NCI-H524 (cell line): ENCODE measurements around the gene ITPA.

Experiments used
- DNase-seq, 2 experiments: peaks; one replicate each; lab custom pipeline; 2025; lab: John Stamatoyannopoulos, UW

The ITPA gene

DNA sequence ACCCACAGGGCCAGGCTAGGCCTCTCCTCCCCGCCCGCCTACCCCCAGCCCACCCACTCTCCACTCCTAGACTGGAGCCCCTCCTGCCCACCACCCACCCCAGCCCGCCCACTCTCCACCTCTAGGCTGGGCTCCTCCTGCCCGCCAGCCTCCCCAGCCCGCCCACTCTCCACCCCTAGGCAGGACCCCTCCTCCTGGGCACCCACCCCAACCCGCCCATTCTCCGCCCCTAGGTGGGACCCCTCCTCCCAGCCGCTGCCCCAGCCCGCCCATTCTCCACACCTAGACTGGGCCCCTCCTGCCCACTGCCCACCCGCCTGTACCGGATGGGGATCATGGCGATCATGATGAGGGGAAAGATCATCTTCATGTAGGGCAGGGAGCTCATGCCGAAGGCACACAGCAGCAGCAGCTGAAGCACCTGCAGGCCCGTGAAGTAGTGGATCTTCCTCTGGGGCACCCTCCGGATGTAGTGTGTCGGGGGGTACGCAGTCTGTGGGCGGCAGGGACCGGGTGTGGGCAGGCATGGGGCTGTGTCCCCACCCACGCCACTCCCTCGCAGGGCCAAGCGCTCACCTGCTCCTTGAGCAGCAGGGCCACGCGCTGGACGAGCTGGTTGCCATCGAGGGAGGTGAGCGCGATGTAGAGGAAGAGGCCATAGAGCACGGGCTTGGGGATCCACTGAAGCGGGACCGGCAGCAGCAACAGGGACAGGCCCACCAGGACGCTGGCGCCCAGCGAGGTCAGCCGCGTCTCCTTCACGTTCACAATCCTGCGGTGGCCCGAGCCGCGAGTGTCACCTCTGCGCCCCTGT, 18.8 kb downstream of the ITPA start:
- no peak for DNase-seq

DNA sequence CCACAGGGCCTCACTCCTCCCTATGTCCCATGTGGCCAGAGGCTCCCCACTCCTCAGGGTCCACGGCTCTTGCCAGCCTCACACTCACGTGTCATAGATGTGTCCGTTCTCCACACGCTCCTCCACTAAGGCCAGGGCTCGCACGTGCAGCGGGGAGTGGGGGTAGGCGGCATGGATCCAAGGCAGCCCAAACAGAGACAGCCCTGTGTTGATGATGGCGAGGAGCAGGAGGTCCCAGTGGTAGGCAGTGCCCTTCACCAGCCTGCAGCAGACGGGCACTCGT, 19.4 kb downstream of the ITPA start:
- no peak for DNase-seq

DNA sequence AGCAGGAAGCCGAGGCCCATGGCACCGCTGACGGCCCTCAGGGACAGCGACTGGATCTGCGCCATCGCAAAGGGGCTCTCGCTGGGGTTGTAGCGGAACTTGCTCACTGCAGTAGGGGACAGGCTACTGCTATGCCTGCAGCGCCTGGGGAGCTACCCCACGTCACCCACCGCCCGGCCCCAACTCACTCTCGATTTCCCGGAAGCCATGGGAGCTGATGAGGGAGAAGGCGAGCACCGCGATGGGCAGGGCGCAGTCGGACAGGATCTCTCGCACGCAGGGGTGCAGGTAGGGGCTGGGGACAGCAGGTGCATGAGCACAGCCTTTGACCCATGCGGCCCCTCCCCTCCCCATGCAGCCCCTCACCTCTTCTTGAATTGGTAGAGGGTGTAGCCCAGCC, 19.9 kb downstream of the ITPA start:
- no peak for DNase-seq

DNA sequence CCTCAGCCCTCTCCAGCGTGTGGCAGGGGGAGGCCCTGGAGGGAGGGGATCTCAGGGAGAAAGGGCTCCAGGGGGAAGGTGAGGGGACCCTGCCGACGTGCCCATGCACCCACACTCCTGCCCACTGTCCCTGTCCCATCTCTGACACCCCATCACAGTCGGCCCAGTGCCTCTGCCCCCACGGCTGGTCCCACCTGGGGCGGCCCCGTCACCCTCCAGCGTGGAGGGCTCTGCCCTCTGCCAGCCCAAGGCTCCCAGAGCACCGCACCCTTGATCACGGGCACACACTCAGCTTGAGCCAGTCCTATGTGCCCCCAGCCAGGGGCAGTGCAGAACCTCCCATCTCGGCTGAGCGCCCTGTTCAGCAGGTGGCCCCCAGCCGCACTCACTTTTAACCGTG, 20.5 kb downstream of the ITPA start:
- DNase-seq: no peak

DNA sequence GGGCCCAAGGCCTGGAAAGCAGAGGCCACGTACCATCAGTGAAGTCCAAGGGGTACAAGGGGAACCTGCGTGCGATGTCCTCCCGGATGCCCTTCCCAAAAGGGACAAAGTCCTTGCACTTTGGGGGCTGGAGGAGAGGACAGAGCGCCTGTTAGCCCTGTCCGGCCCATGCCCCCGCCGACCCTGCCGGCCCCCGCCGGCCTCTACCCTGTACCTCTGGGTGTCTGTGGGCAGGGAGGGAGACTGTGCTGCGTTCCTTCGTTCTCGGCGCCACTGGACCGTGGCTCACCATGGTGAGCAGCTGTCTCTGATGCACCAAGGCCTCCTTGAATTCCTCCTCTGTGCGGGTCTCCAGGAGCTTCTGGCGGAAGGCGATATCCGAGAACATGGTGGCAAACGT, 21.8 kb downstream of the ITPA start:
- DNase-seq: no peak

DNA sequence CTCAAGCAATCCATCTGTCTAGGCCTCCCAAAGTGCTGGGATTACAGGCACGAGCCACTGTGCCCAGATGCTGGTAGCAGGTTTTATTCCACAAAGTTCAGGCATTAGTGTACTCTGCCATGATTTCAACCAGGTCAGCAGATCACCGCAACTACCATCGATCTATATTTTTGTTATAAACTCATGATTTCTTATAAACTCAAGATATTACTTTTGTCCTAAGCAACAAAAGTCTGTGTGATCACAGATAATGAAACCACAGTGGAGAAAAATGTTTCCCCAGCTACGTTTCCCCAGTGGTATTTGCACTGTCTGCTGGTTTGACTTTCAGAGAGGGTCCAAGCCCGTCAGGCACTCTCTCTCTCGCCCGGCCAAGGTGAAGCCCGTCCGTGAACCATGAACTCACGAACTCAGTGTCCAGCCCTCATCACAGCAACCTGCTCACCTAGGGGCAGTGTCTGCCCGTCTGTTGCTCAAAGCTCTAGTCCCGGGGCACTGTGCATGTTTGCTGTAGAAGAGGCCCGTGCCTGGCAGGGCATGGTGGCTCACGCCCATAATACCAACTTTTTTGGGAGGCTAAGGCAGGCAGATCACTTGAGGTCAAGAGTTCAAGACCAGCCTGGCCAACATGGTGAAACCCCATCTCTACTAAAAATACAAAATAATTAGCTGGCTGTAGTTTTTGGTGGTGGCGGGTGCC, 22.7 kb downstream of the ITPA start:
- no peak for DNase-seq

DNA sequence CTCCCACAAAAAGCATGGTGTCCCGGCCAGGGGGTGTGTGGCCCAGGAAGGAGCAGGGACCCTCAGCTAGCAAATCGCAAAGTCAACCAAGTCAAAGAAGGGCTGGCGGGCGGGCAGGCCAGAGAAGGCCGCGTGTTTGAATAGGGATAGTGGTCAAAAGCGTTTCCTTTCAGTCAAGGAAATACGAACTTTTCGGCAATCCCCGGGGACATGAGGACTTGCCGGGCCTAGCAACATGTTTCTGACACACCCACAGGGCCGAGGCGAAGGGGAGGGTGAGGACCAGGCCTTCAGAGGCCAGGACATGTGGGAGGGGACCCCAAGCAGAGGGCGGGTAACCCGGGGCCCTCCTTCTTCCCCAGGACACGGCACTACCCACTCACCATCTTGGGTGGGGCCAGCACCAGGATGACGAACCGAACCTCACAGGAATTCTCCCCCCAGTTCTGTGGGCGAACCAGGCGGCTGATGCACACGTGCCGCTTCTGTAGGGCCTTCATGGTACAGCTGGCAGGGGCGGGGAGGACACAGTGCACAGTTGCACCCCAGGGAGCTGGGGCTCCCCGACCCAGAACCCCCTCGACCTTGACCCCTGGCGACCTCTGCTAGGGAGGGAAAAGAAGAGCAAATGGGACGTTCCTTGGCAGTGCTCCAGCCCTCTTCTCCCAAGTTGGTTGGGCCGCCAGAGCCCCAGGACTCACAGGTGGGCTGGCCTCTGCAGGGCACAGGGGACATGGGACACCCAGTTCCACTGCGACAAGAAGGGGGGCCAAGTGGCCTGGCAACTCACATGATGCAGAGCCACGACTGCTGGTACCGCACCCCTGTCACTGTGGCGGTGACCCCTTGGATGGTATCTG, 24.1 kb downstream of the ITPA start:
- DNase-seq: no peak

DNA sequence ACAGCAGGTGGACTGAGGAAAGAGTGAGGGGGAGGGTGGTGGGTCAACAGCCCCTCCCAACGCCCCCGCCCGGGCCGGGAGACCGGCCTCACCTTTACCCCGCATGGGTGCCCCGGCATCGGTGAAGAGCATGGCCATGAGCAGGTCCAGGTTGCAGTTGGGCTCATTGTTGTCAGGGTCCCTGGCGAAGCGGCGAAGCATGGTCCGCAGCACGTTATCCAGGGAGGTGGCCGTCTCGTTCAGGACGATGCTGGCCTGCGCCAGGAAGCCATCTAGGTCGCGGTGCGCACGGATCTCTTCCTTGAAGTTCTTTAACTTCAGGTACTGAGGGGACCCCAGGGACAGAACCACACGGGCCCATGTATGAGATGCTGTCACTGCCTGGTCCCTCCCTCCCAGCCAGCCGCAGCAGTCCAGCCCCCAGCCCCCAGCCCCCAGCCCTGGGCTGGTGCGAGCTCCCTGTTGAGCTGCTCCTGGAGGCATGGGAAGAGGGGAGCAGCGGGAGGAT, 24.7 kb downstream of the ITPA start:
- DNase-seq: no peak

DNA sequence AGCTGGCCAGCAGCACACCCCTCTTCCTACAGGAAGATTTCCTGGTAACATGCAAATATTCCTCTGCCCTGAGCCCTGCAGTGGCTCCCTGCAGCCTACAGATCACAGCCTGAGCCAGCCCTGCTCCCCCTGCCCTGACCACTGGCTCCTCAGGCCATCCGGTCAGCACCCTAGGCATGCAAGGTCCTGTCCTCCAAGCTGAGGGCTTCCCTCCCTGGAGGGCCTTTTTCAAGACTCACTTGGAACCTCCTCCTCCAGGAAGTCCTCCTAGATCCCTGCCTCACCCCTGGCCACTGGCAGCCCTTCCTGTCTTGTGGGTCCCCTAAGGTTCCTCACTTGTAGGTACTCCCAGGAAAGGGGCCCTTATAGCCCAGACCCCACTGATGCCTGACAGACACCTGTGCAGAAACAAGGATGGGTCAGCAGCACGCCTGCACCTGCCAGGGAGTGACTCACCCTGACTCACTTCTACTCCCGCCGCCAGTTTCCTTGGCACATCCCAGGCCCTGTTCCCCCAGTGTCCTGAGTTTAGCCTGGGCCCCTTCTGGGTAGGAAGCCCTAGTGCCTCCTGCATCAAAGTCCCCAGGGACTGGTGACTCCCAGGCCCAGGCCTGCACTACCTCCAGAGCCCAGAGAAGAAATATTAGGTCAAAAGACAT, 26.5 kb downstream of the ITPA start:
- DNase-seq: no peak

DNA sequence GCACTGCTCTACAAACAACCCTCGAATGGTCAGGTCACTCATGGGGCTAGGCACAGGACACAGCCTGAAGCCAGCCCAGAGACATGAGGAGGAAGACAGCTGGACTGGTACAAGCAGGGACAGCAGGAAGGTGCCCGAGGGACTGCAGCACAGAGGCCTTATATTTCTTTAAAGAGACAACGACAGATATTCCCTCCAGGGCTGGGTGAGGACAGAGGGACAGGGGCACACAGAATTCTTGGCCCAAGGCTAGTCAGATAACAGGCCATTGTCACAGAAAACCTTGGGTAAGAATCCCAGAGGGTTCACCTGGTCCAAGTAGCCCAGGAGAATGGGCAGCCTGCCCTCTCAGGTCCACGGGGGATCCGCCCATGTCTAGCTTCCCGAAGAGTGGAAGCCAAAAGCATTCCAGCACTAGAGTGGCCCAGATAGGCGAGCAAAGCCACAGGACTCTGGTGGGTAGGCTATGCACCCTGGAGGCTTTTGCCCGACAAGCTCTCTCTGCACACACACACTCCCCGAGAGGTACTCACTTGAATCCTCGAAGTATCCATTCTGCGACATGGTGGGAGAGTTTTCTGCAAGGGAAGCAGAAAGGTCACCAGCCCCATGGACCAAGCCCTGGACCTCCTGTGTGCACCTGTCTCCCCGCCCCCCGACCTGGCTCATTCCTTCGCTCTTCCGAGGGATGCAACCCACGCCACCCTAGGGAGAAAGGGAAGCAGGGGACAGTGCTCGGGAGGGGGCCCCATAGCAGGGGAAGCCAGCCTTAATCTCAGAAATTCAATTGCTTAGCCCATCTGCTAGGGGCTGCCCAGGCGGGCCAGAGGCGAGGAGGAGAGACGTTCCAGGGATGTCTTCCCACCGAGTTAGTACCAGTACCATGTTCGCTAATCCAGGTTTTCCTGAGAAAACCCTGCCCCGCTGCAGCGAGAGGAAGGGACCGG, 28.0 kb downstream of the ITPA start:
- DNase-seq: peak in 1 of 2 experiments; percentile 59

DNA sequence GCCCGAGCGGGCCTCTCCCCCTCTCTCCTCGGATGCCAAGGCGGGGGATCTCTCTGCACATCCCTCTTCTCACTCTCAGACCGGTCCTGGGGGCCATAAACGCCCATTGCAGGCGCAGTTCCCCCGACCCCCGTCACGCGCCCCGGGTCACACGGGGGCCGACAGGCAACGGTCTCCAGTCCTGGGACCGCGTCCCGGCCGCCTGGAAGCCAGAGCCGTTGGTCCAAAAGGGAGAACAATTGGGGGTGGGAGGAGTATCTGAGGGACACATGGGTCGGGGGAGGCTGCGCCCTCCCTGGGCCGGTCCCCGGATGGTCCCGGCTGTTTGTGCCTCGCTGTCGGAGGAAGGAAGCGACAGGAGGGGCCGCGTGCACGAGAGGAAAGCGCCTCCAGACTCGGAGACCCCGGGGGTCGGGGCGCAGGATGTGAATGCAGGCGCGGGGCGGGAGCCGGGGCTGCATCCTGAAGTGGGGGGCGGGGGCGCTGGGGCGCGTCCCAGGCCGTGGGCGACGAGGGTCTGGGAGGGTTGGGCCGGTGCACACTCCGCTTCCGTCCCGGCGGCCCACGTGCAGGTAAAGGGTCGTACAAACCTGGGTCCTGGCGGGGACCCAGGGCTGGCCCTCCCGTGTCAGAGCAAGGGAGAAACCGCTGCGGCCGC, 28.8 kb downstream of the ITPA start:
- no peak for DNase-seq

DNA sequence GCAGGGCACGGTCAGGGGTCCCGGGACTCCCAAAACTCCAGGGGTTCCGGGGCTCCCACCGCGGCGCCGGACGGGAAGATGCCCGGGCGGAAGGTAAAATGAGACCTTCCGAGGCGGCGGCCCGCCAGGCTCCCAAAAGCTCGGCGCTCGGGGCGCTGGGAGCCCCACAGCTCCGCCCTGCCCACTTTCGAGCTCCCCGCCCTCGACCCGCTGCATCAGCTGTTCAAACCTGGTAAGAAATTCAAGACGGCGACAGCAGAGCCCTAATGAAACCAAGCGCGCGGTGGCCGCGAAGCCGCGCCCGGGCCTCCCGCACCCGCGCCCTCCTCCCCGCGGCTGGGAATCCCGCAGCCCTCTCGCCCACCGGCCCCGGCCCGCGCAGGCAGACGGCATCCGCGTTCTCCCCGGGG, 29.3 kb downstream of the ITPA start:
- DNase-seq: peak; percentile 11 to 30

DNA sequence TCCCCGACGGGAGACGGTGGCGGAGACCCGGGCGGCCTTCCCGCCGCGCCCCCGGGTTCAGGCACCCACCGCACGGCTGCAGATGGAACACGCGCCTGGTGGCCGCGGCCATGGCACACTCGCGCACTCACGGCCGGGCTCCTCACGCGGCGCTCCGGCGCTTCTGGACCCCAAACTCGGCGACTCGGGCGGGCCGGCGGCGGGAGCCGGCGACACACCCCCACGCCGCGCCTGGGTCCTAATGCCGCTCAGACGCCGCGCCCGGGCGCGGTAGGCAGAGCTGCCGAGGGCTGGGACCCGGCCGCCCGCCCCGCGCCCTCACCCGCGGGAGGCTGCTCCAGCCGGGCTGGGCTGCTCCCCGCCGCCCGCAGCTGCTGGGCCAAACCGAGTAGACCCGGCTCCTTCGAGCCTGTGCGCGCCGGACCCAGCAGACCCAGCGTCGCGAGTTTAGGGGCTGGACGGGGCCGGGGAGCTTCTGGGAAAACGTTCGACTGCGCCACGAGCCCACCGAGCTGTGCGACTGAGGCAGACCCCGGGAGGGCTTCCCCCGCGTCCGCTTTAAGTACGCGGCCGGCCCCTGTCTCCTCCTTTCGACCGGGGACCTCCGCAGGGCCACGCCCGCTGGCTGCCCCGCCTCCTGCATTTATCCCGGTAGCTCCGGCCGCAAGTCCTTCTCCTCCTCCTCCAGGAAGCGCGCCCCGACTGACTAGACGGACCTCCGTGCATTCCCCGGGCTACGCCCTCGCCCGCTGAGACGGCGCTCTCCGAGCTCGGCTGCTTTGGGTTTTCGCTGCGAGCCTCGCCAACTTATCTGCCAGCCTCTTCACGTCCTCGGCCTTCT, 29.9 kb downstream of the ITPA start, which contains the start of gene SLC4A11:
TSS of gene SLC4A11 (minus strand) at position 165 of the 841 bp plus-strand sequence. CDS start at position 112, 53 bp downstream.
- DNase-seq: peak in 1 of 2 experiments; percentile 42

DNA sequence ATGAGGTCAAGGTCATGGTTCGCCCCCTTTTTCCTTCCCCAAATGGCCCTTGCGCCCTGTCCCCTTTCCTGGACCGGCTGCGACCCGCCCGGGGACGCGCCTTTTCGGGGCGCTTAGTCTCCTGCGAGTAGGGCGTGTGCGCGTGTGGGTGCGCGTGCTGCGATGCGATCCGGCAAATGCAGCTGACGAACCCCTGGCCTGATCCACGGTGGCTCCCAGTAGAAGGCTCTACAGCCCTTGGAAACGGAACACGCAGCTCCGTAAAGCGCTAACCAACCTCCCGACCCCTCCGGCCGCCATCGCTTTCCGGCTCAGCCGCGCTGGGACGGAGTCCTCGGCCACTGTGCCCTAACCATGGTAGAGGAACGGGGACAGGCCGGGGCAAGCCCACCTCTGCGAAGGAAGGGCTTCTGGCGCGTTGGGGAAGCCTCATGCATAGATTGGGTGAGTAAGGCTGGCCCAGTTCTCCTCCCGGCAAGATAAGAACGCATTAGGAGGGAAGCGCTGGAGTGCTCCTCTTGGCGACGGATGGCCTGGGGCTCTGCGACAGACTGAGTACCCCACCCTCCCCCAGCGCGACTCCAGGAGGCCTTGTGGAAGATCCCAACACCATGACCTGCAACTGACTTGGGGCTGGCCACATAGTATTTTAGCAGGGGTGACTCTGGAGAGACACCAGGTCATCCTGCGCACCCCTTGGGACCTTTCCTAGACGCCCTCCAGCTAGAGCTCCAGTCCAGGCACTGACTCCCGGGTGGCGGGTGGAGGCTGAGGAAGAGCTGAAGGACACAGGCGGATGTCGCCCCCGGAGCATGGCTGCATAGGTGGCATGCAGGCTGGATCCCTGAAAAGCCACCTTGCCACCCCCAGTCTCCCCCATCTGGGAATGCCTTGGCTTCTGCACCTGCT, 30.8 kb downstream of the ITPA start:
- peak in 1 of 2 experiments; percentile 42 for DNase-seq

DNA sequence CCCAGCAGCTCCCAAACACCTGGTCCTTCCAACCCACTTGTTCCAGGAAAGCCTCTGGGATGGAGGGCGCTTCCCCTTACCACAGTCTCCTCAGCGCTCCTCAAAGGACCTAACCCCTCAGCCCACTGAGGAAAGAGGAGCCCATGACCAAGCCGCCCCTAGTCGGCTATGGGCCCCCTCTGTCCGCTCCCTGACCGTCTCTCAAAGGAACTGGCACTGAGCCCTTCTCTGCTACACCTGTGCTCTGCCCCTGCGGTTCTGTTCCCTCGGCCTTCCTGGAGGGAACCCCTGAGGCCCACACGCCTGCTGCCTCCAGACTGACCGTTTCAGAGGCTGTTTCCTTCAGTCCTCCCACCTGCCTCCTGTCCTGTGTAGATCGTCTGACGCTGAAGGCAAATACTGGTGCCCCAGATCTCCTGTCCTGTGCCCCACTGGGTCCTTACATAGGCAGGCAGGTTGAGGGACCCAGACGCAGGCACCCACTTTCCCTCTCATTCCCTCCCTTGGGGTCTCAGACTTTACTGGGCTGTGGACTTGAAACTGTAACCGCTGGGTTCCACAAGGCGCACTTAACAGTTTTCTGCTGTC, 31.6 kb downstream of the ITPA start:
- no peak for DNase-seq

DNA sequence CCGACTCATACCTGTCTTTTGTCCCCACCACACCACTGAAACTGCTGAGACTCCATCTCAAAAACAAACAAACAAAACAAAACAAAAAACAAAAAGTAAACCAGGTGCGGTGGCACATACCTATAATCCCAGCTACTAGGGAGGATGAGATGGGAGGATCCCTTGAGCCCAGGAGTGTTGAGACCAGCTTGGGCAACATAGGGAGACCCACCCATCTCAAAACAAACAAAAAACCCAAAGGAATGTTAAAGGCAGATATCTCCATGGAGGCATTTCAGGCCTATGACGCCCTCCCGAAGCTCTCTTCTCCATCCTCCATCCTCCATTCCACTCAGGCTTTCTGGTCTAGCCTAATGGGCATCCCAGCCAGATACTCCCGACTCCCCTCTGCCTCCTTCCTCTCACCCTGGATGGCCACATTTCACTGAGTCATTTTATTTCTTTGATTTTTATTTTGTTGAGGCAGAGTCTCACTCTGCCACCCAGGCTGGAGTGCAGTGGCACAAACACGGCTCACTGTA, 32.9 kb downstream of the ITPA start:
- DNase-seq: no peak

DNA sequence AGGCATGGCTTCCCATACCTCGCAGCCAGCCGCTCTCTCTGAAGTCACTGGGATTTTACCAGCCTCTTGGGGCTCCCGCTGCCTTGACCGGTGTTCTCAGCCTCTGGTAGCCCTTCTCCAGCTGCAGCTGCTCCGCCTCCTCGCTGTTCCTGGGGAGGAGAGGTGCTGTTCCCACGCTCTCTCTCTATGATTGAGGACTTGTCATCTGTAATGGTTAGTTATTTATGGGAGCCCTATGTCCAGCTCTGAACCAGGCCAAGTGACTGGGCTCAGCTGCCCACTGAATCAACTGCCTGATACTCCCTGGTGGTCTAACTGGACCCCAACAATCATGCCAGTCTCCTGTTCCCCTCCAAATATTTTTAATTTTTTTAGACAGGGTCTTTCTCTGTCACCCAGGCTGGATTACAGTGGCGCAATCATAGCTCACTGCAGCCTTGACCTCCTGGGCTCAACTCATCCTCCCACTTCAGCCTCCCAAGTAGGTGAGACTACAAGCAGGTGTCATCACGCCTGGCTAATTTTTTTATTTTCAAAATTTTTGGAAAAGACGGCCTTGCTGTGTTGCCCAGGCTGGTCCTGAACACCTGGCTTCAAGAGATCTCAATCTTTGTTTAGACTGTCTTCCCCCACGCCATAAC, 34.5 kb downstream of the ITPA start:
- no peak for DNase-seq
